Naive thymus-derived CD8-positive, alpha-beta T cell (primary cell): ENCODE results near the gene HHIPL1. TPM values are rescaled to one million over a fixed set of nuclear protein-coding genes. Genes with fewer than 3 reads are reported as not detected.

Source experiments
- ATAC-seq, 2 donors: fragments of 150-1000 bp; cut with Tn5 transposase in 1 of 2; sonication (Bioruptor Pico), chemical (Tn5 transposase) in 1 of 2; 1 replicate in 1 of 2; 2 replicates in 1 of 2; pipeline ENCODE4 v1.10.0; 2021; ENCODE audit warnings: mild to moderate bottlenecking in 2 of 2, moderate library complexity in 2 of 2
- POLR2A ChIA-PET: fragments of 350-600 bp; sonication (Branson Sonifier 250); formaldehyde crosslinking; loops from one replicate; lab custom pipeline; 2021; ENCODE audit warnings: antibody characterized with exemption; lab: Charles Lee
- DNase-seq, 10 donors: peaks; one replicate each; pipeline versions ENCODE4 v3.0.0 to v3.0.0-alpha.2; 2020 to 2022
- H3K27ac Mint-ChIP-seq, 10 donors: one replicate each; pipeline ENCODE4 v1.8.0; 2020 to 2022; ENCODE audit warnings: mild to moderate bottlenecking in 10 of 10, mixed read lengths in 10 of 10, moderate library complexity in 4 of 10, inconsistent platforms in 1 of 10
- H3K27me3 Mint-ChIP-seq, 5 donors: one replicate each; pipeline ENCODE4 v1.8.0; 2021 to 2022; ENCODE audit warnings: mixed read lengths in 5 of 5
- H3K36me3 Mint-ChIP-seq, 3 donors: one replicate each; pipeline ENCODE4 v1.8.0; 2020 to 2022; ENCODE audit warnings: mixed read lengths in 3 of 3, mild to moderate bottlenecking in 2 of 3, inconsistent platforms in 1 of 3
- H3K4me1 Mint-ChIP-seq, 4 donors: one replicate each; pipeline ENCODE4 v1.8.0; 2021 to 2022; ENCODE audit warnings: mixed read lengths in 4 of 4
- H3K4me3 Mint-ChIP-seq, 10 donors: one replicate each; pipeline ENCODE4 v1.8.0; 2020 to 2022; ENCODE audit warnings: mild to moderate bottlenecking in 10 of 10, mixed read lengths in 10 of 10, moderate library complexity in 6 of 10, inconsistent platforms in 1 of 10
- H3K9me3 Mint-ChIP-seq, 9 donors: one replicate each; pipeline ENCODE4 v1.8.0; 2020 to 2022; ENCODE audit warnings: mixed read lengths in 9 of 9, mild to moderate bottlenecking in 3 of 9, inconsistent platforms in 1 of 9, moderate library complexity in 1 of 9
- polyA plus RNA-seq, 3 donors: library from polyadenylated mRNA; unstranded; fragments of 300-500 nt; fragmentation: Illumina TruSeq; gene quantifications; one replicate each; pipeline ENCODE4 v1.2.3, GENCODE V29; 2021
- total RNA-seq, 8 experiments: library from RNA in 2 of 8; stranded (reverse) in 2 of 8; gene quantifications; one replicate each; pipeline ENCODE4 v1.2.3 and lab custom pipeline; 2021 to 2026

Gene HHIPL1
- total and polyA plus RNA-seq, 5 experiments from 2014 or later: 0.34 to 0.36 TPM; not detected in 3

DNA sequence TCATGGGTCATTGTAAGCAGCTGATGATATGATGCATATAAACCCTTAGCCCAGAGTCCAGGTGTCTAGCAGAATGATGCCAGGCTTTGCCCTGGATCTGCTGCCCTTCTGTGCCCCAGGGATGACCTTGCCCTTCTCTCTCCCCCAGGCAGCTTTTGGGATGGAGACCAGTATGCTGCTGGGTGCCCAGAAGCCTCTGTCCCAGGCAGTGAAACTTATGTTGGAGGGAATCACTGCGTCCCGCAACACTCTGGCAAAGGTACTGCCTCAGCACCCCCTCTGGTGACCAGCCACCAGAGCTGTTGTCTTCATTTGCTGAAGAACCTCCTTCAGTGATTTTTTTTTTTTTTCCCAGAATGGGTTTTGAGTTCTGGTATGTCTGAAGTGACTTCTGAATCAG, 62.5 kb downstream of the HHIPL1 start:
- Mint-ChIP-seq H3K36me3 (peaks cover 3 to 32% (median 16%) of the 10 kb centered on the region in 3 donors), H3K27ac (no peak overlapping the region), H3K9me3 (peaks cover 6 to 30% (median 22%) of the 10 kb centered on the region in 9 donors), H3K4me3 (no peak overlapping the region), H3K4me1 (no peaks in the 10 kb centered on the region), H3K27me3 (peaks cover 6 to 23% (median 14%) of the 10 kb centered on the region in 5 donors)
- DNase-seq (peak in 1 of 10 donors; percentile 11), ATAC-seq (no peak)
- POLR2A ChIA-PET: no interaction called here

DNA sequence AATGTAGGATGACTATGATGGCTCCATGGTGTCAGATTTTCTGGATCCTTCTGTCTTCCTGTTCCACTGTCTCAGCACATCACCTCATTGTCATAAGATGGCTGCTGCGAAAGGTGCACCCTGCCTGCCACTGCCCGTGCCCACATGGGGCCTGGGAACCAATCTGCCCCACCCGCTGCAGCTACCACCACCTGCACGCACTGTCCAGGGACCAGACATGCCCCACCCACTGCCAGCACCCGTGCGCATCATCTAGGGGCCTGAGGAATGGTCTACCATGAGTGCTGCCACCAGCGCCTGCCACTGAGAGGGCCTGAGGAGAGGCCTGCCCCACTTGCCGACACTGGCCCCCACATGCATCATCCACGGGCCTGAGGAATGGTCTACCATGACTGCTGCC, 63.0 kb downstream of the HHIPL1 start:
- DNase-seq: peak in 1 of 10 donors; percentile 5
- POLR2A ChIA-PET: no interaction called here
- Mint-ChIP-seq H3K4me3 (no peak overlapping the region), H3K36me3 (peaks cover 3 to 31% (median 16%) of the 10 kb centered on the region in 3 donors), H3K27me3 (peaks cover 9 to 23% (median 13%) of the 10 kb centered on the region in 5 donors), H3K9me3 (peaks cover 9 to 31% (median 21%) of the 10 kb centered on the region in 9 donors), H3K4me1 (no peaks in the 10 kb centered on the region), H3K27ac (no peak overlapping the region)
- ATAC-seq: no peak

GRCh38 chr14:99708449-99708848, 63.5 kb downstream of the HHIPL1 start:
- no peak overlapping the region for H3K4me3 Mint-ChIP-seq
- no peak overlapping the region for H3K27ac Mint-ChIP-seq
- H3K4me1 Mint-ChIP-seq: no peaks in the 10 kb centered on the region
- DNase-seq: peak in 1 of 10 donors; percentile 13
- peaks cover 5 to 26% (median 16%) of the 10 kb centered on the region in 9 donors for H3K9me3 Mint-ChIP-seq
- peaks cover 0 to 26% (median 11%) of the 10 kb centered on the region in 3 donors for H3K36me3 Mint-ChIP-seq
- ATAC-seq: no peak
- peaks cover 4 to 20% (median 13%) of the 10 kb centered on the region in 5 donors for H3K27me3 Mint-ChIP-seq
- POLR2A ChIA-PET: no interaction called here

GRCh38 chr14:99713972-99714371, 69.0 kb downstream of the HHIPL1 start:
- POLR2A ChIA-PET: no interaction called here
- Mint-ChIP-seq H3K4me3 (no peak overlapping the region), H3K36me3 (peaks cover 0 to 13% (median 1%) of the 10 kb centered on the region in 3 donors), H3K4me1 (peaks cover 0 to 2% (median 0%) of the 10 kb centered on the region in 4 donors), H3K27ac (no peak overlapping the region), H3K9me3 (peaks cover 0 to 13% (median 8%) of the 10 kb centered on the region in 9 donors), H3K27me3 (peaks cover 0 to 21% (median 5%) of the 10 kb centered on the region in 5 donors)
- ATAC-seq: no peak
- no peak for DNase-seq

GRCh38 chr14:99715266-99716000, 70.5 kb downstream of the HHIPL1 start:
- ATAC-seq (no peak), DNase-seq (peak in 1 of 10 donors; percentile 9)
- POLR2A ChIA-PET: no interaction called here
- H3K27me3 Mint-ChIP-seq: peaks cover 0 to 21% (median 5%) of the 10 kb centered on the region in 5 donors
- H3K27ac Mint-ChIP-seq: no peak overlapping the region
- H3K4me3 Mint-ChIP-seq: no peak overlapping the region
- peaks cover 0 to 13% (median 1%) of the 10 kb centered on the region in 3 donors for H3K36me3 Mint-ChIP-seq
- peaks cover 0 to 13% (median 8%) of the 10 kb centered on the region in 9 donors for H3K9me3 Mint-ChIP-seq
- peaks cover 0 to 2% (median 0%) of the 10 kb centered on the region in 4 donors for H3K4me1 Mint-ChIP-seq

DNA sequence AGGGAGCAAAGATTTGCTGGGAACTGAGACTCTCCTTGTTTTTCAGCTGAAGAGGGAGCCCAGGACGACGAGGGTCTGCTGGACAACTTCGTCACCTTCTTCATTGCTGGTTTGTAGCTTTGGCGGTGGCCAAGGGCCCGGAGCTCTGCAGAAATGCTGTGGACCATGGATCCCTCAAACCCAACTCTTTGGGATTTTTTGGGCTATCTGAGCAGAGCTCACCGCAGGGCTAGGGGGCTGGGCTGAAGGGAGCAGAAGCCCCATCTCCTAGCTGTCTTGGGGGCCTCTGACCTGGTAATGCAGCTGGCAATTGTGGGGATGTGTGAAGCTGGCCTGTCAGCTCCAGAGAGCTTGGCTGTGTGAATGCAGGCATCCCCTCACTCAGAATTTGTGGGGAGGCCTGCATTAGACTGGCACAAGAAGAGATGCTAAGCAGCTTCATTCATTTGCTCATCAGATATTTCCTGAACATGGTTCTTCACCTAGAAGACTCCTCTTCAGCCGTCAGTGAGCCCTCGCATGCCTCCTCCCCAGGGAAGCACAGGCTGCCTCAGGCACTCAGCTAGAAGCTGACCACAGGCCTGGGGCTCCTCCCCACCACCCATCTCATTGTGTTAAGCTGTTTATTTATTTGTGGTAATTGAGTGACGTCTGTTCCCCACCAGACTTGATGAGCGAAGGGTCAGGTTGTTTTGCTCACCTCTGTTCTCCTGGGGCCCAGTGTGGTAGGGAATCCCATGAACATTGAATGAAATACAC, 71.3 kb downstream of the HHIPL1 start:
- Mint-ChIP-seq H3K4me3 (no peak overlapping the region), H3K36me3 (peaks cover 0 to 13% (median 1%) of the 10 kb centered on the region in 3 donors), H3K9me3 (peaks cover 0 to 13% (median 8%) of the 10 kb centered on the region in 9 donors), H3K27ac (peak overlapping the region in 2 of 10 donors; percentile 27 to 46), H3K27me3 (peaks cover 0 to 21% (median 5%) of the 10 kb centered on the region in 5 donors), H3K4me1 (peaks cover 0 to 2% (median 0%) of the 10 kb centered on the region in 4 donors)
- DNase-seq: no peak
- no peak for ATAC-seq
- POLR2A ChIA-PET: no interaction called here

GRCh38 chr14:99716850-99717681, 72.1 kb downstream of the HHIPL1 start:
- peaks cover 0 to 2% (median 0%) of the 10 kb centered on the region in 4 donors for H3K4me1 Mint-ChIP-seq
- DNase-seq (peak in 1 of 10 donors; percentile 11), ATAC-seq (no peak)
- POLR2A ChIA-PET: no interaction called here
- peaks cover 0 to 6% (median 1%) of the 10 kb centered on the region in 3 donors for H3K36me3 Mint-ChIP-seq
- H3K9me3 Mint-ChIP-seq: peaks cover 0 to 9% (median 5%) of the 10 kb centered on the region in 9 donors
- peaks cover 0 to 15% (median 0%) of the 10 kb centered on the region in 5 donors for H3K27me3 Mint-ChIP-seq
- H3K4me3 Mint-ChIP-seq: no peak overlapping the region
- no peak overlapping the region for H3K27ac Mint-ChIP-seq

DNA sequence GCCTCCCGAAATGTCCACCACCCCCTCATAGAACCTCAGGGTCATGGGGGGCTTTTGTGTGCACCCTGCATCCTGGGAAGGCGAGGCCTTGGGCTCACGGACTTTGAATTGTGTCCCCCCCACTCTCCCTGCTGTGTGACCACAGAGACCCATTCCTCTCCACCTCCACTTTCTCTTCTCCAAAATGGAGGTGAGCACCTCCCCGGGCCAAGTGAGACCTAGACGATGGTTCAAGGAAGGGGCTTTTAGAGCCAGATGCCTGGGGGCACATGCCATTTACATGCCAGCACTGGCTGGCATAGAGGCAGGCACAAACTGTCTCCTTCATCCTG, 72.7 kb downstream of the HHIPL1 start:
- peaks cover 0 to 8% (median 1%) of the 10 kb centered on the region in 9 donors for H3K9me3 Mint-ChIP-seq
- peaks cover 0 to under 1% (median under 1%) of the 10 kb centered on the region in 3 donors for H3K36me3 Mint-ChIP-seq
- no peak overlapping the region for H3K4me3 Mint-ChIP-seq
- ATAC-seq (no peak), DNase-seq (peak in 1 of 10 donors; percentile 5)
- POLR2A ChIA-PET: no interaction called here
- H3K4me1 Mint-ChIP-seq: peaks cover 0 to 2% (median 0%) of the 10 kb centered on the region in 4 donors
- H3K27ac Mint-ChIP-seq: no peak overlapping the region
- H3K27me3 Mint-ChIP-seq: peaks cover 0 to 14% (median 2%) of the 10 kb centered on the region in 5 donors

DNA sequence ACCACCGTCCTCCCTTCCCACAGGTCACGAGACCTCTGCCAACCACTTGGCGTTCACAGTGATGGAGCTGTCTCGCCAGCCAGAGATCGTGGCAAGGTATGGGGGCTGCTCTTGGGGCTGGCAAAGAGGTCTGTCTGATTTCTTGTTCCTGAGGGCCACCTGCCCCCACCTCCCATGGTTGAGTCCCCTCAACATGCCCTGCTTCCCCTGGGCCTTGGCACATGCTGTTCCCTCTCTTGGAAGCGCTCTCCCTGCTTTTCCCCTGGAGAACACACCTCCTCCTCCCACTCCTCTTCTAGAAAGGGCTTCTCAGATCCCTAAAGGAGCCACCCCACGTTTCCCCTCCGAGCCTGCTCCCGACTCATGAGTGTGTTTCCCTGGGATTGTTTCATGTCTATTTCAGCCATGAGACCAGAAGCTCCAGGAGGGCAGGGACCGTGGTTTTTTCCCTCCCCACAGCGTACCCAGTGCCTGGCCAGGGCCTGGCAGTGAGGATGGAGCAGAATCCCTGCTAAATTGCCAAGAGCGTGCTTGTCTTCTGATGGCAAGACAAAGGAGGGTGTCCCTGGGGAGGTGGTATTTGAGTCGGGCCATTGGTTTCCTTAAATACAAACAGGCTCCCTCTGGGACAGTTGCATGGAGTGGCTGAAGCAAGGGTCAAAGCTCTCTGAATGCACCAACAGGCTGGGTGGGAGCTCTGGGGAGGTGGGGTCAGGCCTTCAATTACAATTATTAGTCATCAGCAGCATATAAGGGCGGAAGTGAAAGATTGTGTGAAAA, 73.3 kb downstream of the HHIPL1 start:
- H3K27ac Mint-ChIP-seq: no peak overlapping the region
- DNase-seq (peak in 1 of 10 donors; percentile 14), ATAC-seq (no peak)

DNA sequence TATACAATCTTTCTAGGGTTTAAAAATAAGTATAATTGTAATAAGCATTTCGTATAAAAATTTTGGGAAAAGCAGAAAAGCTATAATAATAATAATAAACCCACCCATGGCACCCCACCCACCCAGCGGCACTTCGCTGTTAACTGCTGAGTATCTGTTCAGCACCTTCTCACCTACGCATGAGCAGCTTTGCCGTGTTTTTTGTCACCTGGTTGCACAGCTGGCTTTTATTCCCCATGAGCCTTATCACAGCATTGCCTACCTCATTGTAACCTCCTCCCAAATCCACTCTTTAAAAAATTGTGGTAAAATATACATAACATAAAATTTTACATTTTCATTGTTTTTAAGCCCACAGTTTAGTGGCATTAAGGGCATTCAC, 73.9 kb downstream of the HHIPL1 start:
- DNase-seq (no peak), ATAC-seq (no peak)
- peaks cover 0 to 2% (median 0%) of the 10 kb centered on the region in 4 donors for H3K4me1 Mint-ChIP-seq
- no peaks in the 10 kb centered on the region for H3K36me3 Mint-ChIP-seq
- H3K9me3 Mint-ChIP-seq: peaks cover 0 to 4% (median 0%) of the 10 kb centered on the region in 9 donors
- peaks cover 0 to 12% (median 3%) of the 10 kb centered on the region in 5 donors for H3K27me3 Mint-ChIP-seq
- POLR2A ChIA-PET: no interaction called here
- H3K27ac Mint-ChIP-seq: no peak overlapping the region
- H3K4me3 Mint-ChIP-seq: no peak overlapping the region

More for the DNA sequence above, 73.3 kb downstream of the HHIPL1 start:
- peaks cover 0 to 4% (median 0%) of the 10 kb centered on the region in 9 donors for H3K9me3 Mint-ChIP-seq
- H3K4me1 Mint-ChIP-seq: peaks cover 0 to 2% (median 0%) of the 10 kb centered on the region in 4 donors
- POLR2A ChIA-PET: no interaction called here
- H3K36me3 Mint-ChIP-seq: no peaks in the 10 kb centered on the region
- H3K27me3 Mint-ChIP-seq: peaks cover 0 to 11% (median 3%) of the 10 kb centered on the region in 5 donors
- no peak overlapping the region for H3K4me3 Mint-ChIP-seq

DNA sequence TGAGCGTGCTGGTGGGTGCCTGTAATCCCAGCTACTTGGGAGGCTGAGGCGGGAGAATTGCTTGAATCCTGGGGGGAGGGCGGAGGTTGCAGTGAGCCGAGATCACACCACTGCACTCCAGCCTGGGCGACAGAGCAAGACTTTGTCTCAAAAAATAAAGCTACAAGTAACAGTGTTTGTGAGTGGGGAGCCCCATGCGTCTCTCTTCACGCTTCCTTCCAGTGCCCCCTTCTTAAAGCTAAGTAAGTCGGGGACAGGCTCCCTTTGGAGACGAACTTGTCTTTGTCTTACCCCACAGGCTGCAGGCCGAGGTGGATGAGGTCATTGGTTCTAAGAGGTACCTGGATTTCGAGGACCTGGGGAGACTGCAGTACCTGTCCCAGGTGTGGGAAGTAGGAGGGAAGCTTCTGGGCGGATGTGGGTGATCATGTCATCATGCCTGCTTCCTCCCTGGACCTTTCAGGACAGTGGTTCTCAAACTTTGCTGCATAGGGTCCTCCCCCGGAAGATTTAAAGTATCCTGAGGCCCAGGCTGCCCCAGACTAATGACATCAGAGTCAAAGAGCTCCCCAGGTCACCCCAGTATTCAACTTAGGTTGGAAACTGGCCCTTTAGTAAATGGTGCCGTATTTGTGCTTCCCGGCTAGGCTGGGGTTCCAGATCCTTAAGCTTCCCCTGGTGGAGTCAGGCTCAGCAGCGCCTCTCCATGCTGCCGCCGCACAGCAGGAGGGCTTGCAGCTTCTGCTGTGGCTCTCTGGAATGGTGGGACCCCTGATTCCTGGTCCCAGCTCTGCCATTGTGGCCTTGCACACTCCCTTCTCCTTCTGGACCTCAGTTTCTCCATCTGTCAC, 76.2 kb downstream of the HHIPL1 start:
- H3K27me3 Mint-ChIP-seq: peaks cover 3 to 21% (median 9%) of the 10 kb centered on the region in 5 donors
- H3K27ac Mint-ChIP-seq: no peak overlapping the region
- H3K4me1 Mint-ChIP-seq: peaks cover 0 to 4% (median 0%) of the 10 kb centered on the region in 4 donors
- ATAC-seq: no peak
- H3K36me3 Mint-ChIP-seq: peaks cover 0 to 2% (median 0%) of the 10 kb centered on the region in 3 donors
- H3K4me3 Mint-ChIP-seq: no peak overlapping the region
- H3K9me3 Mint-ChIP-seq: no peaks in the 10 kb centered on the region
- POLR2A ChIA-PET: interaction anchor here (0.7 kb wide), 1 partner anchor 80 kb away, joined by 6 read pairs; no protein-coding TSS in a partner anchor
- DNase-seq: peak in 2 of 10 donors; percentile 3 to 50
